Activated CD4-positive, alpha-beta T cell treated with anti-CD3 and anti-CD28 coated beads, Interleukin-2, amount 50 U/mL, for 1 hour (primary cell): ENCODE measurements around the gene FGFBP1.
"Not testable (repeated sequence)": the region's sequence is repeated elsewhere in the genome, so short reads cannot be mapped to it uniquely, and the experiment has no call there.

ENCODE experiments used
- DNase-seq: peaks from one replicate; pipeline ENCODE4 v3.0.0-alpha.2; 2020

The FGFBP1 gene

GRCh38 chr4:15944895-15945294, 6.4 kb upstream of the FGFBP1 start:
- no peak for DNase-seq

GRCh38 chr4:15942283-15942682, 3.7 kb upstream of the FGFBP1 start:
- DNase-seq, result no peak

GRCh38 chr4:15938182-15938581, 358 bp downstream of the FGFBP1 start:
- no peak for DNase-seq

GRCh38 chr4:15936495-15936894, 2.0 kb downstream of the FGFBP1 start:
- no peak for DNase-seq

GRCh38 chr4:15935504-15936402, 2.8 kb downstream of the FGFBP1 start:
- no peak for DNase-seq

- no peak for DNase-seq
Measured at GRCh38 chr4:15934259-15934658, 4.3 kb downstream of the FGFBP1 start.

GRCh38 chr4:15931451-15932210, 6.9 kb downstream of the FGFBP1 start:
- no peak for DNase-seq

- no peak for DNase-seq
Measured at GRCh38 chr4:15930314-15930713, 8.2 kb downstream of the FGFBP1 start.

GRCh38 chr4:15929540-15929939, 9.0 kb downstream of the FGFBP1 start:
- DNase-seq, result no peak

- DNase-seq, result no peak
Measured at GRCh38 chr4:15928883-15929282, 9.7 kb downstream of the FGFBP1 start.

- no peak for DNase-seq
Measured at GRCh38 chr4:15926486-15926885, 12.1 kb downstream of the FGFBP1 start.

- DNase-seq, result no peak
Measured at GRCh38 chr4:15925830-15926229, 12.7 kb downstream of the FGFBP1 start.

GRCh38 chr4:15921592-15921932, 17.0 kb downstream of the FGFBP1 start:
- no peak for DNase-seq

GRCh38 chr4:15920723-15921591, 17.6 kb downstream of the FGFBP1 start:
- DNase-seq, result no peak

GRCh38 chr4:15918484-15919129, 19.9 kb downstream of the FGFBP1 start:
- DNase-seq, result no peak

GRCh38 chr4:15917297-15917696, 21.2 kb downstream of the FGFBP1 start:
- DNase-seq, result no peak

- DNase-seq, result not testable (repeated sequence)
Measured at GRCh38 chr4:15916358-15916757, 22.2 kb downstream of the FGFBP1 start.

- no peak for DNase-seq
Measured at GRCh38 chr4:15914736-15915135, 23.8 kb downstream of the FGFBP1 start.

GRCh38 chr4:15914291-15914690, 24.2 kb downstream of the FGFBP1 start:
- DNase-seq, result no peak

- DNase-seq, result no peak
Measured at GRCh38 chr4:15913631-15913970, 24.9 kb downstream of the FGFBP1 start.

- DNase-seq, result no peak
Measured at GRCh38 chr4:15912961-15913630, 25.4 kb downstream of the FGFBP1 start.

- no peak for DNase-seq
Measured at GRCh38 chr4:15912236-15912635, 26.3 kb downstream of the FGFBP1 start.
